Spleen (tissue), 11 donors: ENCODE results near the gene RNF114. TPM values are rescaled to one million over a fixed set of nuclear protein-coding genes. Genes with fewer than 3 reads are reported as not detected.

Source experiments
- DNase-seq: peaks from one replicate; pipeline ENCODE4 v3.0.0-alpha.2; 2020
- H3K27ac ChIP-seq, 8 donors: fragments of 200-600 bp; sonication (generic) in 7 of 8; 1 replicate in 4 of 8; 2 replicates in 4 of 8; pipeline versions ENCODE4 v1.5.0 to v1.8.0; 2016 to 2021; ENCODE audit warnings: inconsistent platforms in 4 of 8, mild to moderate bottlenecking in 4 of 8, moderate library complexity in 1 of 8
- H3K27me3 ChIP-seq, 7 donors: fragments of 200-600 bp; sonication (generic) in 6 of 7; replicated peaks in 1 of 7; 1 replicate in 4 of 7; 2 replicates in 3 of 7; pipeline versions ENCODE4 v1.5.0 to v1.8.0; 2016 to 2021; ENCODE audit warnings: inconsistent platforms in 3 of 7, mild to moderate bottlenecking in 1 of 7
- H3K36me3 ChIP-seq, 6 donors: fragments of 200-600 bp; sonication (generic) in 5 of 6; 1 replicate in 4 of 6; 2 replicates in 2 of 6; pipeline versions ENCODE4 v1.5.0 to v1.8.0; 2016 to 2021; ENCODE audit warnings: inconsistent platforms in 2 of 6
- H3K4me1 ChIP-seq, 6 donors: fragments of 200-600 bp; sonication (generic) in 5 of 6; 1 replicate in 3 of 6; 2 replicates in 3 of 6; pipeline versions ENCODE4 v1.5.0 to v1.8.0; 2016 to 2021; ENCODE audit warnings: inconsistent platforms in 3 of 6
- H3K4me3 ChIP-seq, 8 donors: fragments of 200-600 bp; sonication (generic) in 7 of 8; 1 replicate in 4 of 8; 2 replicates in 4 of 8; pipeline versions ENCODE4 v1.5.0 to v1.8.0; 2016 to 2021; ENCODE audit warnings: inconsistent platforms in 4 of 8, mild to moderate bottlenecking in 4 of 8, moderate library complexity in 2 of 8
- H3K9me3 ChIP-seq, 8 donors: fragments of 200-600 bp; sonication (generic) in 7 of 8; 1 replicate in 4 of 8; 2 replicates in 4 of 8; pipeline versions ENCODE4 v1.5.0 to v1.8.0; 2016 to 2021; ENCODE audit warnings: inconsistent platforms in 4 of 8
- POLR2A ChIP-seq, 3 donors: fragments of 450-650 bp; IDR thresholded peaks; one replicate each; pipeline ENCODE4 v1.5.1; 2017; ENCODE audit warnings: antibody characterized with exemption in 3 of 3, mild to moderate bottlenecking in 1 of 3
- POLR2AphosphoS5 ChIP-seq, 3 donors: sonication (generic); formaldehyde crosslinking; IDR thresholded peaks; one replicate each; pipeline ENCODE4 v1.5.1; 2017; ENCODE audit warnings: antibody characterized with exemption in 3 of 3
- WGBS, 5 donors: extraction: QIAGEN DNeasy Blood & Tissue Kit in 3 of 5; methylation state at CpG; one replicate each; pipeline versions ENCODE4 v1.1.5 to v1.1.7; 2013 to 2018; 5-methylcytosine and 5-hydroxymethylcytosine counted together
- intact Hi-C: fragments of 100-400 bp; cut with DNase I; formaldehyde crosslinking; loops from one replicate; pipeline ENCODE4 v1.15.0; 2023; ENCODE audit warnings: low total_unique reads
- polyA plus RNA-seq, 3 donors: library from polyadenylated mRNA; stranded (reverse); fragments of 200-250 nt; gene quantifications; one replicate each; pipeline ENCODE4 v1.2.1, GENCODE V29; 2013
- total RNA-seq, 7 donors: library from RNA; depleted of rRNA in 3 of 7; stranded (reverse); fragments of >200 nt in 3 of 7; fragmentation: NEBNext Ultra II Directional in 4 of 7; extraction: Animal tissue kit (Norgen Biotek cat#: 25700) in 4 of 7; gene quantifications; one replicate each; pipeline versions ENCODE4 v1.1.0 to v1.2.1, GENCODE V29; 2016 to 2021
- TF ChIP-seq, protein P1 (sequence below), 11 experiments: fragments of 200-600 bp in 7 of 11; fragments of 450-650 bp in 4 of 11; sonication (generic) in 4 of 11; IDR thresholded peaks in 8 of 11; conservative IDR thresholded peaks in 3 of 11; 1 replicate in 7 of 11; 2 replicates in 4 of 11; pipeline versions ENCODE4 v1.4.0 to v1.8.0; 2016 to 2021; ENCODE audit warnings: antibody characterized with exemption in 11 of 11, inconsistent platforms in 4 of 11, mild to moderate bottlenecking in 1 of 11
- donor health status: healthy with polysubstance abuse.
- donor health status: DM: no; HTN: no; CAD: no; lungs with moderate emphysema.
- donor health status: DM: no; HTN: no; CAD: no.
- donor health status: Bipolar disorder and iron deficiency.
- donor health status: healthy.
- donor health status: DM: no; HTN: no; CAD: no.
- donor health status: DM: yes; HTN: yes; CAD: no.

RNF114 gene
- total and polyA plus RNA-seq, 10 donors = 35.5 to 246 (median 108) TPM

DNA sequence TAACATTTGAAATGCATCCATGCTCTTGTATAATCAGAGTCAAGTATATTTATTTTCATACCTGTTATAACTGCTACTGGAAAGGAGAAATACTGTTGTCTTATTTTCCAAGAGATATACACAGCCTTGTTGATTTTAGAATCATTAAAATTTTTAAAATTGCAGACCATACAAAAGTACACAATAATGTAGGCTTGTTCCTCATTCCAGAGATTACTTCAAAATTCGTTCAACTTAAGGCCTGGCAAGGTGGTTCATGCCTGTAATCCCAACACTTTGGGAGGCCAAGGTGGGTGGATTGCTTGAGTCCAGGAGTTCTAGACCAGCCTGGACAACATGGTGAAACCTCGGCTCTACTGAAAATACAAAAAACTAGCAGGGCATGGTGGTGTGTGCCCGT is 6.1 kb downstream of the RNF114 start:
- 80 to 88% (median 80%) methylated on average over 3 of the region's 3 CpGs for WGBS, 5 donors
- peaks cover 4 to 87% (median 62%) of the 10 kb centered on the region in 6 donors for H3K36me3 ChIP-seq
- H3K4me3 ChIP-seq = no peak overlapping the region
- no peaks in the 10 kb centered on the region for H3K9me3 ChIP-seq
- H3K27me3 ChIP-seq = no peaks in the 10 kb centered on the region
- no peak for DNase-seq
- intact Hi-C loops = no loop called here
- H3K4me1 ChIP-seq = peaks cover 23 to 85% (median 54%) of the 10 kb centered on the region in 6 donors
- TF ChIP-seq, protein P1, sequence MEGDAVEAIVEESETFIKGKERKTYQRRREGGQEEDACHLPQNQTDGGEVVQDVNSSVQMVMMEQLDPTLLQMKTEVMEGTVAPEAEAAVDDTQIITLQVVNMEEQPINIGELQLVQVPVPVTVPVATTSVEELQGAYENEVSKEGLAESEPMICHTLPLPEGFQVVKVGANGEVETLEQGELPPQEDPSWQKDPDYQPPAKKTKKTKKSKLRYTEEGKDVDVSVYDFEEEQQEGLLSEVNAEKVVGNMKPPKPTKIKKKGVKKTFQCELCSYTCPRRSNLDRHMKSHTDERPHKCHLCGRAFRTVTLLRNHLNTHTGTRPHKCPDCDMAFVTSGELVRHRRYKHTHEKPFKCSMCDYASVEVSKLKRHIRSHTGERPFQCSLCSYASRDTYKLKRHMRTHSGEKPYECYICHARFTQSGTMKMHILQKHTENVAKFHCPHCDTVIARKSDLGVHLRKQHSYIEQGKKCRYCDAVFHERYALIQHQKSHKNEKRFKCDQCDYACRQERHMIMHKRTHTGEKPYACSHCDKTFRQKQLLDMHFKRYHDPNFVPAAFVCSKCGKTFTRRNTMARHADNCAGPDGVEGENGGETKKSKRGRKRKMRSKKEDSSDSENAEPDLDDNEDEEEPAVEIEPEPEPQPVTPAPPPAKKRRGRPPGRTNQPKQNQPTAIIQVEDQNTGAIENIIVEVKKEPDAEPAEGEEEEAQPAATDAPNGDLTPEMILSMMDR (IDR thresholded peaks at IDR 0.05 in 8 of 11, conservative IDR thresholded peaks at IDR 0.05 in 3 of 11) = no peak
- TF ChIP-seq POLR2A (IDR thresholded peaks at IDR 0.05) (no peak), POLR2AphosphoS5 (IDR thresholded peaks at IDR 0.05) (no peak)
- H3K27ac ChIP-seq = no peak overlapping the region

DNA sequence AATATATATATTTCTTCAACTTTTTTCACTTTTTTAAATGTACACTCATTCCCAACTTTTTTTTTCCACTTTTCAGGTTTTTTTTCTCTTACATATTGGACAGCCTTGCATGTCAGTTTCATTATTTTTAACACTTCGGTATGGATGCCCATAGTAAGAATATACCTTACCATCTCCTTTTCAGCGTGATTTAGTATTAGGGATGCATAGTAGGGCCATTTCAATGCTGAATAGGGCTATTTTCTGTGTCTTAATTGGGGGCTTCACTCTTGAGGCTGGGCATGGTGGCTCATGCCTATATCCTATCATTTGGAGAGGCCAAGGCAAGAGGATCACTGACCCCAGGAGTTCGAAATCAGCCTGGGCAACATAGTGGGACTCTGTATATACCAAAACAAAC is 6.7 kb downstream of the RNF114 start:
- 90 to 98% (median 95%) methylated on average over 3 of the region's 3 CpGs for WGBS, 5 donors
- DNase-seq = no peak
- no peaks in the 10 kb centered on the region for H3K9me3 ChIP-seq
- no peaks in the 10 kb centered on the region for H3K27me3 ChIP-seq
- no peak for TF ChIP-seq POLR2AphosphoS5 (IDR thresholded peaks at IDR 0.05)
- TF ChIP-seq, protein P1 (IDR thresholded peaks at IDR 0.05 in 8 of 11, conservative IDR thresholded peaks at IDR 0.05 in 3 of 11) = no peak
- no peak for TF ChIP-seq POLR2A (IDR thresholded peaks at IDR 0.05)
- intact Hi-C loops = no loop called here
- no peak overlapping the region for H3K4me3 ChIP-seq
- peaks cover 4 to 93% (median 65%) of the 10 kb centered on the region in 6 donors for H3K36me3 ChIP-seq
- no peak overlapping the region for H3K27ac ChIP-seq
- peaks cover 20 to 78% (median 48%) of the 10 kb centered on the region in 6 donors for H3K4me1 ChIP-seq

DNA sequence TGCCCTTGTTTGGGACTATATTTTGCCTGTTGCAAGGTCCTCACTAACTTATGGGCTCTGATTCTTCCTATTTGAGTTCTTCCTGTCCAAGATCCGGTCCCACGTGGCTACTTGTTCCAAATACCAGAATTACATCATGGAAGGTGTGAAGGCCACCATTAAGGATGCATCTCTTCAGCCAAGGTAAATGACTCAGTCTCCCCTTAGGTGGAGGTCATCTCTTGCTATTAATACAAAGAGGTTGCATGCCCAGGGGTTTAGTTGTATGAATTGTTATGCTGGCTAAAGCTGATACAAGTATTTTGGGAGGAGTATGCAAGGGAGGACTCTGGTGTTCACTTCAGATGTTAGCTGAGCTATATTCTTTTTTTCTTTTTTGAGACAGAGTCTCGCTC is 9.1 kb downstream of the RNF114 start:
- TF ChIP-seq, protein P1 (IDR thresholded peaks at IDR 0.05 in 8 of 11, conservative IDR thresholded peaks at IDR 0.05 in 3 of 11) = no peak
- TF ChIP-seq POLR2A (IDR thresholded peaks at IDR 0.05) (no peak), POLR2AphosphoS5 (IDR thresholded peaks at IDR 0.05) (no peak)
- peaks cover 7 to 65% (median 27%) of the 10 kb centered on the region in 6 donors for H3K4me1 ChIP-seq
- H3K27ac ChIP-seq = peak overlapping the region in 1 of 8 donors; percentile 6
- no peaks in the 10 kb centered on the region for H3K27me3 ChIP-seq
- DNase-seq = no peak
- intact Hi-C loops = no loop called here
- H3K36me3 ChIP-seq = peaks cover 4 to 100% (median 86%) of the 10 kb centered on the region in 6 donors
- H3K4me3 ChIP-seq = no peak overlapping the region
- 67 to 83% (median 76%) methylated on average over 3 of the region's 3 CpGs for WGBS, 5 donors
- no peaks in the 10 kb centered on the region for H3K9me3 ChIP-seq

DNA sequence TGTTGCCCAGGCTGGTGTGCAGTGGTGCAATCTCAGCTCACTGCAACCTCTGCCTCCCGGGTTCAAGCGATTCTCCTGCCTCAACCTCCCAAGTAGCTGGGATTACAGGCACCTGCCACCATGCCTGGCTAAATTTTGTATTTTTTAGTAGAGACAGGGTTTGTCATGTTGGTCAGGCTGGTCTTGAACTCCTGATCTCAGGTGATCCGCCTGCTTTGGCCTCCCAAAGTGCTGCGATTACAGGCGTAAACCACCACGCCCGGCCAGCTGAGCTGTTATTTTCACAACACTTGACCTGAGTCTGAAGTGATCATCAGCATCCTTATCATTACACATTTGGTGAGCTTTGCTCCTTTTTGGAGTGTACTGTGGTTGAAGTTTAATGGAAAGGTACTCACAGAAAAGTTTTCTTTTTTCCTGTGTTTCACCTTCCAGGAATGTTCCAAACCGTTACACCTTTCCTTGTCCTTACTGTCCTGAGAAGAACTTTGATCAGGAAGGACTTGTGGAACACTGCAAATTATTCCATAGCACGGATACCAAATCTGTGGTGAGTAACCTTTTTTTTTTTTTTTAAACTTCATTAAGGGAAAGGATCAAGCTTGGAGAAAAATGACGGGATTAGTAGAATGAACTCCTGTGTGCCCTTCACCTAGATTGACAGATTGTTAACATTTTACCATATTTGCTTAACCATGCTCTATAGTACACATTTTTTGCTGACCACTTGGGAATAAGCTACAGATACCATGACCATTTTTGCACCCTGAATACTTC is 9.7 kb downstream of the RNF114 start:
- TF ChIP-seq, protein P1 (IDR thresholded peaks at IDR 0.05 in 8 of 11, conservative IDR thresholded peaks at IDR 0.05 in 3 of 11) = no peak
- TF ChIP-seq POLR2A (IDR thresholded peaks at IDR 0.05) = no peak
- TF ChIP-seq POLR2AphosphoS5 (IDR thresholded peaks at IDR 0.05) = no peak
- Histone ChIP-seq H3K36me3 (peaks cover 4 to 100% (median 88%) of the 10 kb centered on the region in 6 donors), H3K9me3 (no peaks in the 10 kb centered on the region), H3K4me1 (peaks cover 5 to 59% (median 24%) of the 10 kb centered on the region in 6 donors), H3K27ac (no peak overlapping the region), H3K27me3 (no peaks in the 10 kb centered on the region), H3K4me3 (no peak overlapping the region)
- 95 to 97% (median 95%) methylated on average over 10 of the region's 10 CpGs for WGBS, 5 donors
- no peak for DNase-seq
- intact Hi-C loops = no loop called here
